C4-2B (cell line): Measurements from ENCODE around the gene PLA2G7.
"Not testable (repeated sequence)": the region's sequence is repeated elsewhere in the genome, so short reads cannot be mapped to it uniquely, and the experiment has no call there.

Experiments
- H3K27ac ChIP-seq: fragments of 450-650 bp; 2 replicates; pipeline ENCODE4 v1.5.1; 2017
- ZFX ChIP-seq: fragments of 450-650 bp; IDR thresholded peaks from 2 replicates; pipeline ENCODE4 v1.6.1; 2017
- TF ChIP-seq, protein P1 (sequence below): fragments of 450-650 bp; conservative IDR thresholded peaks from 2 replicates; pipeline ENCODE4 v1.5.1; 2017; ENCODE audit warnings: mild to moderate bottlenecking

The PLA2G7 gene

DNA sequence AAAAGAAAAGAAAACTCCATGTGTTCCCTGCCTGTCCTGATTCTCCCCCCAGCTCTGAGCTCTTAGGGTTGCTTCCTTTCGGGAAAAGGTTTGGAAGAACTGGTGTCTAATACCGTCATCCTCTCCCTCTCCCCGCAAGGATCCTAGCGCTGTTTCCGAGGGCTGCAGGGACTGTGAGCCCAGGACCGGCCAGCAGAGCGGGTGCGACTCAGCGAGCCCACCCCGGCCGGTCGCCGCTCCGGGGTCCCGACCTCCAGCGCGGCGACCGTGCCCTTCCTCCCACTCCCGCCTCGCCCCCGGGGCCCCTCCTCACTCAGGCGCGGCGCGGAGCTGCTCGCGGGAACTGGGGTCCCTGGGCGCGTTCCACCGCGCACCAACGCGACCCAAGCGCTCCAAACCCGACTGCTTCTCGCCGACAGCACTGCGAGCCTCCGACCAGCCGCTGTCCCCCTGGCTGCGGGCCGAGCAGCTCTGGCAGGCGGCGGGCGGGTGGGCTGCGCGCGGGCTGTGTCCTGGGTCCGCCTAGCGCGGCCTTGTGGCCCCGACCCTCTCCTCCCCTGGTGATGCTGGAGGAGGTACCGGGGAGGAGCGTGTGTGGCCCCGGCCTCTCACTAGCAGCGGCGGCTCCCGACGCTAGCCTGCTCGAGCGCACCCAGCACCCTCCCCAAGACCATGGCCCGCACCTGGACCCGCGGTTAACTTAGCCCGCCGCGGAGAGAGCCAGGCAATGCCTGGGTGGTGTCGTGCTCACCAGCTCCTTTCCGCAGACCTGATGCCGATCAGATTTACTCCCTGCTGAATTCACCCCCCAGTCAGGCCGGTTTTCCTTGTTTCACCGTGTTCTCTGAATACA, at the start of gene PLA2G7:
PLA2G7 (minus strand) TSS at position 509 of the 853 bp plus-strand sequence. CDS start 12,484 bp downstream, outside the sequence.
- peak within 1 kb of the TSS; percentile 50 for H3K27ac ChIP-seq
- TF ChIP-seq, protein P1, sequence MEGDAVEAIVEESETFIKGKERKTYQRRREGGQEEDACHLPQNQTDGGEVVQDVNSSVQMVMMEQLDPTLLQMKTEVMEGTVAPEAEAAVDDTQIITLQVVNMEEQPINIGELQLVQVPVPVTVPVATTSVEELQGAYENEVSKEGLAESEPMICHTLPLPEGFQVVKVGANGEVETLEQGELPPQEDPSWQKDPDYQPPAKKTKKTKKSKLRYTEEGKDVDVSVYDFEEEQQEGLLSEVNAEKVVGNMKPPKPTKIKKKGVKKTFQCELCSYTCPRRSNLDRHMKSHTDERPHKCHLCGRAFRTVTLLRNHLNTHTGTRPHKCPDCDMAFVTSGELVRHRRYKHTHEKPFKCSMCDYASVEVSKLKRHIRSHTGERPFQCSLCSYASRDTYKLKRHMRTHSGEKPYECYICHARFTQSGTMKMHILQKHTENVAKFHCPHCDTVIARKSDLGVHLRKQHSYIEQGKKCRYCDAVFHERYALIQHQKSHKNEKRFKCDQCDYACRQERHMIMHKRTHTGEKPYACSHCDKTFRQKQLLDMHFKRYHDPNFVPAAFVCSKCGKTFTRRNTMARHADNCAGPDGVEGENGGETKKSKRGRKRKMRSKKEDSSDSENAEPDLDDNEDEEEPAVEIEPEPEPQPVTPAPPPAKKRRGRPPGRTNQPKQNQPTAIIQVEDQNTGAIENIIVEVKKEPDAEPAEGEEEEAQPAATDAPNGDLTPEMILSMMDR, result no peak; the same call in 1 of the 2 replicates
- 0 out of 2 replicates have a peak, but pooled peaks have one; percentile 15 for TF ChIP-seq ZFX

- no peak for TF ChIP-seq ZFX
- TF ChIP-seq, protein P1, result no peak
- no peak overlapping the region for H3K27ac ChIP-seq
These were observed 49.4 kb upstream of the PLA2G7 start for GRCh38 chr6:46784535-46784934.

- H3K27ac ChIP-seq, result no peak overlapping the region
- TF ChIP-seq ZFX, result no peak
- TF ChIP-seq, protein P1, result peak; percentile 92
These were observed 46.6 kb upstream of the PLA2G7 start for GRCh38 chr6:46781478-46782378.

DNA sequence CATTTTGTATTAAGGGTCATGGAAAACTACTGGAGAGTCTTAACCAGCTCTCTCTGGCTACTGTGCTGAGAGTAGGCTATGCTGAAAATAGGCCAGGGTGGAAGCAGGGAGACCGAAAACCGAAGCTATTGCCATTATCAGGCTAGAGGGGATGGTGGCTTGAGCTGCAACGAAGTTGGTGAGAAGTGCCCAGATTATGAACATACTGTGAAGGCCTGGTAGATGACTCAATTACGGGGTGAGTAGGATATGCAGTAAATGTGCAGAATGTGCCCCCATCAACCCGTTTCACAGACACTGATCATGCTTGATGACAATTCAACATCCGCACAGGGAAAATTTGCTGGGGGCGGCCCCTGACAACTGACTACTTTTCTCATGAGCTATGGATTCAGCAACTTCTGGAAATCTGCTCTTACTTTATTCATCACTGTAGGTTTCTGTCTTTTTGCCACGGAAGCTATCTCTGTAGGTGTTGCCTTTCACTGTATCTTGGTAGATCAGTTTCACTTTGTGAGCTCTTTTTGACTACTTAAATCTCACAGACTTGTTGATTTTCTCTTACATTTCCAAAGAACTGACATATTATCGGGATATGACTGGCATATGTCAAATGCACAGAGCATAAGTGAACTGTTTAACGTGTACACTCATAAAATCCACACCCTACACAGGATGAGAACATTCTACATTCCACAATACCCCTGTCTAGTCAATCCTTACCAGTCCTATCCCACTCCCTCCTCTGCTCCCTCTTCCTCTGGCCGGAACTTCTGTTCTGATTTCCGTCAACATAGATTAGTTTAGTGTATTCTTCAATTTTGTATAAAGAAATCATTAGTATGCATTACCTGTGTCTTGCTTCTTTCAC, 42.5 kb upstream of the PLA2G7 start:
- no peak overlapping the region for H3K27ac ChIP-seq
- TF ChIP-seq, protein P1, result no peak
- TF ChIP-seq ZFX, result no peak

DNA sequence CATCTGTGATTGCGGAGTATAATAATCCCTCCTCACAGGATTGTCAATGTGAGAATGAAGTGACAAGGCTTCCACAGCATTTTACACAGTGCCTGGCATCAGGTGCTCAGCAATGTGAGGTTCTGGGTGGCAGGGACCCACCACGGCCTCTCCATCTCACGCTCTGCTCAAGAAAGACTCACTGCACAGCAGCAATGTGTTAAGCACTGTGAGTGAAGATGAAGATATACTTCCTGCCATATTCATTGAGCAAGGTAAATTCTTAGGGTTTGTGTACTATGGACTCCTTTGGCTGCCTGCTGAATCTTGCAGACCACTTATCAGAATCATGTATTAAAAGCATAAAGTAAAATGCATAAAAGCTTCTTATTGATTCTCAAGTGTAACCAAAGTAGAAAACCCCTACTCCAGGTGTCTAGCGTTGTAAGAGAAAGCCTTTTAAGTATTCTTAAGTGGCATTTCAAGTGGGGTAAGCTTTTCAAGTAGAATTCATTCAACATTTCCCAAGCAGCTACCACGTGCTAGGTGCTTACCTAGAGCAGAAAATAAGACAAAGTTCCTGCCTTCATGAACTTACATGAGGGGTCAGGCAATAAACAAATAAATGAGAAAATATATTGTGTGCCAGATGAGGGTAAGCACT, 41.0 kb upstream of the PLA2G7 start:
- TF ChIP-seq, protein P1, result no peak
- TF ChIP-seq ZFX, result no peak
- no peak overlapping the region for H3K27ac ChIP-seq

DNA sequence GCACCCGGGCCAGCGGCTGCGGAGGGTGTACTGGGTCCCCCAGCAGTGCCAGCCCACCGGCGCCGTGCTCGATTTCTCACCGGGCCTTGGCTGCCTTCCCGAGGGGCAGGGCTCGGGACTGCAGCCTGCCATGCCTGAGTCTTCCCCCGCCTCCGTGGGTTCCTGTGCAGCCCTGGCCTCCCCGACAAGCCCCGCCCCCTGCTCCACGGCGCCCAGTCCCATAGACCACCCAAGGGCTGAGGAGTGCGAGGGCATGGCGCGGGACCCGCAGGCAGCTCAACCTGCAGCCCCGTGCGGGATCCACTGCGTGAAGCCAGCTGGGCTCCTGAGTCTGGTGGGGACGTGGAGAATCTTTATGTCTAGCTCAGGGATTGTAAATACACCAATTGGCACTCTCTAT, 39.6 kb upstream of the PLA2G7 start:
- H3K27ac ChIP-seq, result not testable (repeated sequence)
